Measurements from ENCODE around the gene MYBBP1A. TPM values are rescaled to one million over a fixed set of nuclear protein-coding genes. Genes with fewer than 3 reads are reported as not detected.

Gene MYBBP1A
- total RNA-seq, 2 donors from 2014 or later, result 21.4 to 58.7 TPM

Other genes starting within 250 kb of the MYBBP1A start
- gene UBE2G1, start 188.7 kb downstream of the MYBBP1A start, total RNA-seq, result 10 to 100 TPM; 67.3 to 70.1 TPM
- gene SPNS3, start 121.4 kb downstream of the MYBBP1A start, total RNA-seq, result 1 to 10 TPM in 1 of 2 donors, under 1 TPM in 1; 0.90 to 1.0 TPM
- 10 to 100 TPM; 13.7 to 17.4 TPM for gene SPNS2, start 56.5 kb downstream of the MYBBP1A start, total RNA-seq
- 100 to 1,000 TPM; 158 to 163 TPM for gene GGT6, start 5.2 kb upstream of the MYBBP1A start, total RNA-seq
- gene SMTNL2, start 29.1 kb upstream of the MYBBP1A start, total RNA-seq, result under 1 TPM in 1 of 2 donors, not detected in 1; 0.27 TPM
- gene ALOX15, start 86.3 kb upstream of the MYBBP1A start, total RNA-seq, result under 1 TPM in 1 of 2 donors, not detected in 1; 0.13 TPM
- gene PELP1, start 148.8 kb upstream of the MYBBP1A start, total RNA-seq, result 10 to 100 TPM; 24.8 to 66.4 TPM
- 10 to 100 TPM; 41.0 to 42.8 TPM for gene ARRB2, start 155.2 kb upstream of the MYBBP1A start, total RNA-seq
- gene MED11, start 176.0 kb upstream of the MYBBP1A start, total RNA-seq, result 10 to 100 TPM; 21.3 to 28.0 TPM
- gene ZMYND15, start 184.4 kb upstream of the MYBBP1A start, total RNA-seq, result 1 to 10 TPM in 1 of 2 donors, under 1 TPM in 1; 0.89 to 1.2 TPM
- 10 to 100 TPM; 41.8 to 44.1 TPM for gene CXCL16, start 184.5 kb upstream of the MYBBP1A start, total RNA-seq
- 10 to 100 TPM; 15.1 to 37.7 TPM for gene TM4SF5, start 216.5 kb upstream of the MYBBP1A start, total RNA-seq
- gene VMO1, start 231.0 kb upstream of the MYBBP1A start, total RNA-seq, result 1 to 10 TPM in 1 of 2 donors, under 1 TPM in 1; 0.91 to 2.0 TPM
- gene GLTPD2, start 233.6 kb upstream of the MYBBP1A start, total RNA-seq, result under 1 TPM; 0.35 to 0.40 TPM
- 100 to 1,000 TPM in 1 of 2 donors, 10 to 100 TPM in 1; 97.5 to 171 TPM for gene PSMB6, start 240.8 kb upstream of the MYBBP1A start, total RNA-seq

Data from colonic mucosa (tissue), 2 donors.